Right lobe of liver (tissue), 4 donors: ENCODE results near the gene KRTAP7-1.

Experiments
- CTCF ChIP-seq, 4 donors: fragments of 200-600 bp in 3 of 4; fragments of 450-650 bp in 1 of 4; IDR thresholded peaks; one replicate each; pipeline versions ENCODE4 v1.5.1 to v1.8.0; 2016 to 2022; ENCODE audit warnings: antibody characterized with exemption in 4 of 4, mild to moderate bottlenecking in 2 of 4
- POLR2A ChIP-seq: fragments of 450-650 bp; IDR thresholded peaks from one replicate; pipeline ENCODE4 v1.6.1; 2017; ENCODE audit warnings: antibody characterized with exemption, mild to moderate bottlenecking
- donor health status: DM: no; HTN: no; CAD: no.
- donor health status: DM: no; HTN: no; CAD: no.
- donor health status: DM: no; HTN: yes; CAD: no.

GRCh38 chr21:30831194-30831765 is 1.7 kb upstream of the KRTAP7-1 start:
- TF ChIP-seq POLR2A (no peak), CTCF (IDR thresholded peaks at IDR 0.05) (peak; percentile 33 to 50 (median 39))
